Measurements from ENCODE around the gene USP4.

GRCh38 chr3:49377483-49377882, 37.6 kb upstream of the USP4 start:
- TF ChIP-seq CTCF (IDR thresholded peaks at IDR 0.05; ENCODE audit: insufficient read depth, low read length, poor library complexity, severe bottlenecking) (no peak), EZH2phosphoT487 (conservative IDR thresholded peaks at IDR 0.05; ENCODE audit: low read length) (no peak)

All from SU-DHL-6 (cell line).